Testis (tissue), 3 donors: ENCODE results near the gene OR5K2. TPM values are rescaled to one million over a fixed set of nuclear protein-coding genes. Genes with fewer than 3 reads are reported as not detected.

ENCODE experiments used
- DNase-seq: peaks from one replicate; pipeline ENCODE4 v3.0.0-alpha.2; 2019
- H3K27ac ChIP-seq, 2 donors: fragments of 200-600 bp; sonication (generic); one replicate each; pipeline ENCODE4 v1.5.1; 2019
- H3K27me3 ChIP-seq: fragments of 200-600 bp; sonication (generic); one replicate; pipeline ENCODE4 v1.5.1; 2019
- H3K36me3 ChIP-seq: fragments of 200-600 bp; sonication (generic); one replicate; pipeline ENCODE4 v1.5.1; 2017; ENCODE audit warnings: low read depth; ENCODE audit errors: missing control alignments
- H3K4me1 ChIP-seq: fragments of 200-600 bp; sonication (generic); one replicate; pipeline ENCODE4 v1.5.1; 2019
- H3K4me3 ChIP-seq, 2 donors: fragments of 200-600 bp; sonication (generic); one replicate each; pipeline ENCODE4 v1.5.1; 2017 to 2019
- H3K9me3 ChIP-seq: fragments of 200-600 bp; sonication (generic); one replicate; pipeline ENCODE4 v1.5.1; 2017
- POLR2A ChIP-seq: fragments of 450-650 bp; IDR thresholded peaks from one replicate; pipeline ENCODE4 v1.6.1; 2017; ENCODE audit warnings: antibody characterized with exemption, mild to moderate bottlenecking, moderate library complexity
- WGBS, 2 donors: methylation state at CpG; one replicate each; pipeline ENCODE4 v1.1.5; 2018; 5-methylcytosine and 5-hydroxymethylcytosine counted together
- intact Hi-C: fragments of 100-400 bp; cut with DNase I; formaldehyde crosslinking; loops from one replicate; pipeline ENCODE4 v1.15.1; 2023; ENCODE audit warnings: low total_unique reads
- polyA plus RNA-seq: library from polyadenylated mRNA; stranded (reverse); fragments of 350-450 nt; fragmentation: Illumina TruSeq; extraction: RNeasy Lipid Tissue Mini Kit (QIAGEN cat#74804); gene quantifications from one replicate; pipeline ENCODE4 v1.2.3, GENCODE V29; 2014; ENCODE audit warnings: low read depth, low replicate concordance; ENCODE audit not compliant: insufficient read depth
- total RNA-seq, 2 donors: library from RNA; depleted of rRNA; stranded (reverse); fragments of >200 nt; gene quantifications; one replicate each; pipeline ENCODE4 v1.2.3, GENCODE V29; 2016
- TF ChIP-seq, protein P1 (sequence below), 3 experiments: fragments of 450-650 bp in 2 of 3; fragments of 200-600 bp in 1 of 3; sonication (generic) in 1 of 3; IDR thresholded peaks; one replicate each; pipeline ENCODE4 v1.5.1; 2016 to 2019; ENCODE audit warnings: antibody characterized with exemption in 3 of 3, mild to moderate bottlenecking in 2 of 3, moderate library complexity in 1 of 3

Gene OR5K2
- total and polyA plus RNA-seq, 3 donors from 2014 or later = not detected

DNA sequence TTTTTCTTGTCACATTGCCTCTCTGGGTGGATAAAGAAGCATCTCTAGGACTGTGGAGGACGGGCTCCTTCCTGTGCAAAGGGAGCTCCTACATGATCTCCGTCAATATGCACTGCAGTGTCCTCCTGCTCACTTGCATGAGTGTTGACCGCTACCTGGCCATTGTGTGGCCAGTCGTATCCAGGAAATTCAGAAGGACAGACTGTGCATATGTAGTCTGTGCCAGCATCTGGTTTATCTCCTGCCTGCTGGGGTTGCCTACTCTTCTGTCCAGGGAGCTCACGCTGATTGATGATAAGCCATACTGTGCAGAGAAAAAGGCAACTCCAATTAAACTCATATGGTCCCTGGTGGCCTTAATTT lies 34.8 kb downstream of the OR5K2 start:
- Histone ChIP-seq H3K4me3 (no peak overlapping the region), H3K4me1 (no peaks in the 10 kb centered on the region), H3K9me3 (no peaks in the 10 kb centered on the region), H3K27me3 (no peaks in the 10 kb centered on the region), H3K36me3 (no peaks in the 10 kb centered on the region), H3K27ac (no peak overlapping the region)
- no peak for TF ChIP-seq POLR2A
- TF ChIP-seq, protein P1, sequence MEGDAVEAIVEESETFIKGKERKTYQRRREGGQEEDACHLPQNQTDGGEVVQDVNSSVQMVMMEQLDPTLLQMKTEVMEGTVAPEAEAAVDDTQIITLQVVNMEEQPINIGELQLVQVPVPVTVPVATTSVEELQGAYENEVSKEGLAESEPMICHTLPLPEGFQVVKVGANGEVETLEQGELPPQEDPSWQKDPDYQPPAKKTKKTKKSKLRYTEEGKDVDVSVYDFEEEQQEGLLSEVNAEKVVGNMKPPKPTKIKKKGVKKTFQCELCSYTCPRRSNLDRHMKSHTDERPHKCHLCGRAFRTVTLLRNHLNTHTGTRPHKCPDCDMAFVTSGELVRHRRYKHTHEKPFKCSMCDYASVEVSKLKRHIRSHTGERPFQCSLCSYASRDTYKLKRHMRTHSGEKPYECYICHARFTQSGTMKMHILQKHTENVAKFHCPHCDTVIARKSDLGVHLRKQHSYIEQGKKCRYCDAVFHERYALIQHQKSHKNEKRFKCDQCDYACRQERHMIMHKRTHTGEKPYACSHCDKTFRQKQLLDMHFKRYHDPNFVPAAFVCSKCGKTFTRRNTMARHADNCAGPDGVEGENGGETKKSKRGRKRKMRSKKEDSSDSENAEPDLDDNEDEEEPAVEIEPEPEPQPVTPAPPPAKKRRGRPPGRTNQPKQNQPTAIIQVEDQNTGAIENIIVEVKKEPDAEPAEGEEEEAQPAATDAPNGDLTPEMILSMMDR (IDR thresholded peaks at IDR 0.05) = no peak
- intact Hi-C loops = no loop called here
- 64 to 74% methylated on average over 3 to 5 of the region's 5 CpGs for WGBS, 2 donors
- no peak for DNase-seq

GRCh38 chr3:98532709-98533571 lies 35.5 kb downstream of the OR5K2 start:
- DNase-seq = no peak
- no peaks in the 10 kb centered on the region for H3K9me3 ChIP-seq
- 85 to 94% methylated on average over 6 of the region's 6 CpGs for WGBS, 2 donors
- H3K36me3 ChIP-seq = no peaks in the 10 kb centered on the region
- no peaks in the 10 kb centered on the region for H3K27me3 ChIP-seq
- no peaks in the 10 kb centered on the region for H3K4me1 ChIP-seq
- no peak overlapping the region for H3K4me3 ChIP-seq
- H3K27ac ChIP-seq = no peak overlapping the region
- TF ChIP-seq, protein P1 (IDR thresholded peaks at IDR 0.05) = no peak
- no peak for TF ChIP-seq POLR2A
- intact Hi-C loops = no loop called here

DNA sequence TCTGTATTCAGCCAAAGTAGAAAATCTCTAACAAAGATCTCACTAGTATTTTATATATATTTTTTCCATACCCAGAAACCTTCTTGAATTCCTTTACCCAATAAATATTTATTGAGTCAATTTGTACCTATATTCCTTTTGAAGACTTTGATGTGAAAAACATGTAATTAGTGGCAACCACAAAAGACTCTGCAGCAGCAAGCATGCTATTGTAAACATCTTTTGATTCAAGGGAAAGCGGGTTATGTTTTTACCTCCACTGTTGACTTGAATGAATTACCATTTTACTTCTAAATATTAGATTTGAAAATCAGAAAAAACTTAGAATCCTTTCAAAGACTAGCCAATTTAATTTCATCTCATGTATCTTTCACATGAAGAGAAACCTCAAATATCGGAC lies 36.7 kb downstream of the OR5K2 start:
- Histone ChIP-seq H3K4me3 (no peak overlapping the region), H3K4me1 (no peaks in the 10 kb centered on the region), H3K27me3 (no peaks in the 10 kb centered on the region), H3K27ac (no peak overlapping the region), H3K9me3 (no peaks in the 10 kb centered on the region), H3K36me3 (no peaks in the 10 kb centered on the region)
- TF ChIP-seq POLR2A = no peak
- TF ChIP-seq, protein P1 (IDR thresholded peaks at IDR 0.05) = no peak
- WGBS, 2 donors = 88 to 93% methylated on average over 2 of the region's 2 CpGs
- DNase-seq = no peak
- intact Hi-C loops = no loop called here

- WGBS, 2 donors = 82 to 97% methylated on average over 1 of the region's 1 CpG
- H3K27me3 ChIP-seq = no peaks in the 10 kb centered on the region
- TF ChIP-seq POLR2A = no peak
- TF ChIP-seq, protein P1 (IDR thresholded peaks at IDR 0.05) = no peak
- no peaks in the 10 kb centered on the region for H3K4me1 ChIP-seq
- no peaks in the 10 kb centered on the region for H3K9me3 ChIP-seq
- no peak overlapping the region for H3K27ac ChIP-seq
- no peaks in the 10 kb centered on the region for H3K36me3 ChIP-seq
- no peak overlapping the region for H3K4me3 ChIP-seq
- intact Hi-C loops = no loop called here
- no peak for DNase-seq
These were observed 37.3 kb downstream of the OR5K2 start for GRCh38 chr3:98534734-98535133.
